PC-9 (cell line): ENCODE data around the gene NOS1AP.

Experiments used
- CTCF ChIP-seq: fragments of 200-600 bp; sonication (generic); conservative IDR thresholded peaks from 2 replicates; pipeline ENCODE4 v1.6.1; 2017; ENCODE audit warnings: mixed run types, antibody characterized with exemption, mild to moderate bottlenecking, moderate library complexity
- EZH2 ChIP-seq: fragments of 200-600 bp; sonication (generic); IDR thresholded peaks from 2 replicates; pipeline ENCODE4 v1.8.0; 2017; ENCODE audit warnings: antibody characterized with exemption, low read depth

- TF ChIP-seq CTCF (no peak), EZH2 (no peak)
These were observed 318.6 kb downstream of the NOS1AP start for GRCh38 chr1:162388083-162388594.
